Articular chondrocyte of knee joint (primary cell): Measurements from ENCODE around the gene TLX1. TPM values are rescaled to one million over a fixed set of nuclear protein-coding genes. Genes with fewer than 3 reads are reported as not detected.

Source experiments
- total RNA-seq: library from RNA; depleted of rRNA; stranded (reverse); fragments of >200 nt; gene quantifications from 2 replicates; pipeline ENCODE4 v1.2.3, GENCODE V29; 2012

Gene TLX1
- total RNA-seq = not detected in 2 replicates

GRCh38 chr10:101130984-101131961 lies at the start of gene TLX1:
TSS of gene TLX1 (plus strand) at chr10:101131300. CDS start at chr10:101131542, 242 bp downstream.

Other genes with a start within 250 kb of the TLX1 start
- 35.0 and 45.2 TPM in 2 replicates for gene SLF2, start 218.3 kb upstream of the TLX1 start, total RNA-seq
- 0.26 and 0.43 TPM in 2 replicates for gene SEMA4G, start 161.8 kb upstream of the TLX1 start, total RNA-seq
- gene MRPL43, start 143.8 kb upstream of the TLX1 start, total RNA-seq = 44.0 and 45.3 TPM in 2 replicates
- gene TWNK, start 143.8 kb upstream of the TLX1 start, total RNA-seq = 2.3 and 2.6 TPM in 2 replicates
- 75.1 and 109 TPM in 2 replicates for gene LZTS2, start 131.5 kb upstream of the TLX1 start, total RNA-seq
- gene PDZD7, start 100.2 kb upstream of the TLX1 start, total RNA-seq = 0.86 and 0.91 TPM in 2 replicates
- gene SFXN3, start 100.1 kb upstream of the TLX1 start, total RNA-seq = 61.8 and 74.1 TPM in 2 replicates
- 47.7 and 54.2 TPM in 2 replicates for gene KAZALD1, start 69.3 kb upstream of the TLX1 start, total RNA-seq
- not detected in 2 replicates for gene LBX1, start 98.2 kb downstream of the TLX1 start, total RNA-seq
- 11.5 and 14.7 TPM in 2 replicates for gene BTRC, start 222.9 kb downstream of the TLX1 start, total RNA-seq